ENCODE data around the gene TSPAN11.

DNA sequence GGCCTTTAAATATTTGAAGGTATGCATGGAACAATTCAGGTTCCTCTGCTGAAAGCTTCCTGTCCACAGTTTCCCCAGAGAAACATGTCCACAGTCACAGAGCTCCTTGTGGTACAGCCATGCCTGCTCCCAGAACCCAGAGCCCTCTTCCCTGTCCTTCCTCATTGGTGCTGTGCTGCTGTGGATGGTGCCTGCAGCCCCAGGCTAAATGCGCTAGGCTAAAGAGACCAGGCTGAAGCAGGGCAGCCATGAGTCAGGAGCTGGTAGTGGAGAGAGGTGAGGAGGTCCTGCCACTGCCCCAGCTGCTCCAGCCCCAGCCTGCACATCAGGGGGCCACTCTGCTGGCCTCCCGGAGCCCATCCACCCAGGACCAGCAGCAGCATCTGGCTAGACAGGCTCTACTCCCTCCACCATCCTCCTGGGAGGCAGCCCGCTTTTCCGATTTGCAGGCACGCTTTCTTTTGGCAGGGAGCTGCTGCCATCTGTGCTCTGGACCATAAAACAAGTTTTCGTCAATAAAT lies 81.8 kb downstream of the TSPAN11 start:
- TF ChIP-seq, protein P1, sequence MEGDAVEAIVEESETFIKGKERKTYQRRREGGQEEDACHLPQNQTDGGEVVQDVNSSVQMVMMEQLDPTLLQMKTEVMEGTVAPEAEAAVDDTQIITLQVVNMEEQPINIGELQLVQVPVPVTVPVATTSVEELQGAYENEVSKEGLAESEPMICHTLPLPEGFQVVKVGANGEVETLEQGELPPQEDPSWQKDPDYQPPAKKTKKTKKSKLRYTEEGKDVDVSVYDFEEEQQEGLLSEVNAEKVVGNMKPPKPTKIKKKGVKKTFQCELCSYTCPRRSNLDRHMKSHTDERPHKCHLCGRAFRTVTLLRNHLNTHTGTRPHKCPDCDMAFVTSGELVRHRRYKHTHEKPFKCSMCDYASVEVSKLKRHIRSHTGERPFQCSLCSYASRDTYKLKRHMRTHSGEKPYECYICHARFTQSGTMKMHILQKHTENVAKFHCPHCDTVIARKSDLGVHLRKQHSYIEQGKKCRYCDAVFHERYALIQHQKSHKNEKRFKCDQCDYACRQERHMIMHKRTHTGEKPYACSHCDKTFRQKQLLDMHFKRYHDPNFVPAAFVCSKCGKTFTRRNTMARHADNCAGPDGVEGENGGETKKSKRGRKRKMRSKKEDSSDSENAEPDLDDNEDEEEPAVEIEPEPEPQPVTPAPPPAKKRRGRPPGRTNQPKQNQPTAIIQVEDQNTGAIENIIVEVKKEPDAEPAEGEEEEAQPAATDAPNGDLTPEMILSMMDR (IDR thresholded peaks at IDR 0.05 in 8 of 11, conservative IDR thresholded peaks at IDR 0.05 in 3 of 11): no peak
- TF ChIP-seq POLR2A (IDR thresholded peaks at IDR 0.05): no peak
- TF ChIP-seq POLR2AphosphoS5 (IDR thresholded peaks at IDR 0.05): no peak

All from spleen (tissue), 7 donors.